Measurements from ENCODE around the gene MEOX1. TPM values are rescaled to one million over a fixed set of nuclear protein-coding genes. Genes with fewer than 3 reads are reported as not detected.

The MEOX1 gene
- total RNA-seq, 1 donor from 2014 or later: 1.9 TPM

DNA sequence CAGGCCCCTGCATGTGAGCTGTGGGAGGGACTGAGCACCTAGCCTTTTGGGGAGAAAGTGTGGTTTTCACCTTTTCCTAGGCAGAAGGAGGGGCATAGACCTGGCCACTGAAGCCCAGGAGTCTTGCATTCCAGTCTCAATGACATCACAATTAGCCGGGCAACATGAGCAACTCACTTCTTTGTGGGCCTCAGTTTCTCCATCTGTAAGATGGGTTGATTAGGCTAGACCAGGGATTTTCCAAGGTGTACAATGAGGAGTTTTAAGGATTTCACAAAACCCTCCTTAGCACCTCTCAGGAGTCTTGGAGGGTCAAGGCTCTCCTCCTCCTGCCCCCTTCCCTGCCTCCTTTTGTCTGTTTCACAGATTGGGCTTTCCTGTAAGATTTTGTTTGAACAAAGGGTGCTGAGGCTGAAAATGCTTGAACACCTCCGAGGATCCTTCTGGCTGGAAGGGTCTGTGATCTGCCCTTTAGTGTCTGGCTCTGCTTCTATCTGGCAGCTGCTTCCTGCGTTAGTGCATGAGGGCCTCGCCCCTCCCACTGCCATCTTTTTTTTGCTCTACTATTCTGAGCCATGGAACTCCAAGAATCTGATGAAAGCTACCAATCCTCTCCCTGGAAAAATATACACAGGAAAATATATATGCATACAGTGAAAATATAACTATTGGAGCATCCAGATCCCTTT is 63.2 kb downstream of the MEOX1 start:
- no peak for DNase-seq (ENCODE audit: extremely low read depth, low read depth, low spot score)

DNA sequence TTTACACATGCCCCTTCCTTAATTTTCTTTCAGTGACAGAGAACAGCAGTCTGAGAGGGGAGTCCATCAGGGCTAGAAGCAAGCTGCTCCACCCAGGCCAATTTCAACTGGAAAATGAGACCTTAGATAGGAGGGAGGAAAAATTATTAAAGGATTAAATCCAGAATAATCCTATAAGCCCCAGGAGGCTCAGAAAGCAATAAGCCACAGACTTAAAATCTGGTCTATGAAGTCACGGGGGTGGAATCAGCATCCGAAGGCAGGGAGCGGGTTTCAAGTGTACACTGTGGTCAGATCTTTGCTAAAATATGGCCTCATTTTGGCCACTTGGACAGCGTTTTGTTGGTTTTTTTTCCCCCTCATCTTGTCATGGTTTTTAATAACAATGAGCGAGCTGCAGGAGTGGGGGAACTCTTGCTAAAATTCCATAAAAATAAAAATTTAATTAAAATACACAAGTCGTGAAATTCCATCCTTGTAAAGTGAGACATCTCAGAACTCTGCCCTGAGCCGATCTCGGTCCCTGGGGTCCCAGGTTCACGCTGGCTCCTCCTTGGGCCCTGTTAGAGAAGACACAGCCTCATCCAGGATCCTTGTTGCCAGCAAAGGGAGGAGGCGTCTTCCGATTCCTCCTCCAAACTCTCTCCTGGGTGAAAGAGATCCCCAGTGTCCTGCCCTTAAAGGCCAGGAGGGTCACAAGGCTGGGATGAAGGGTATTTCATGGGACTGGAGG is 63.9 kb downstream of the MEOX1 start:
- DNase-seq (ENCODE audit: extremely low read depth, low read depth, low spot score): no peak

GRCh38 chr17:43595466-43595865 is 66.3 kb downstream of the MEOX1 start:
- DNase-seq (ENCODE audit: extremely low read depth, low read depth, low spot score): no peak

- DNase-seq (ENCODE audit: extremely low read depth, low read depth, low spot score): no peak
These were observed 69.8 kb downstream of the MEOX1 start for GRCh38 chr17:43591779-43592562.

- no peak for DNase-seq (ENCODE audit: extremely low read depth, low read depth, low spot score)
These were observed 70.7 kb downstream of the MEOX1 start for GRCh38 chr17:43591001-43591400.

Other genes starting within 250 kb of the MEOX1 start
- gene DHX8, start 177.9 kb downstream of the MEOX1 start, total RNA-seq: 30.8 and 36.8 TPM in 2 replicates
- gene ETV4, start 115.6 kb downstream of the MEOX1 start, total RNA-seq: 14.2 and 22.4 TPM in 2 replicates
- gene SOST, start 96.9 kb upstream of the MEOX1 start, total RNA-seq: not detected in 2 replicates
- gene DUSP3, start 117.1 kb upstream of the MEOX1 start, total RNA-seq: 77.5 and 84.3 TPM in 2 replicates
- not detected in 2 replicates for gene CFAP97D1, start 118.5 kb upstream of the MEOX1 start, total RNA-seq
- gene MPP3, start 171.2 kb upstream of the MEOX1 start, total RNA-seq: 3.6 and 4.1 TPM in 2 replicates
- gene CD300LG, start 185.3 kb upstream of the MEOX1 start, total RNA-seq: not detected in 2 replicates
- gene MPP2, start 245.6 kb upstream of the MEOX1 start, total RNA-seq: 1.2 and 1.9 TPM in 2 replicates

Data from glomerular endothelial cell (primary cell).